Central memory CD4-positive, alpha-beta T cell (primary cell): ENCODE data around the gene MYLK3.
"Not testable (repeated sequence)": the region's sequence is repeated elsewhere in the genome, so short reads cannot be mapped to it uniquely, and the experiment has no call there.

Source experiments
- DNase-seq: peaks from one replicate; pipeline ENCODE4 v3.0.0; 2022

MYLK3 gene

GRCh38 chr16:46689365-46690280, 58.5 kb downstream of the MYLK3 start, which contains the start of gene ORC6:
TSS of gene ORC6 (plus strand) at chr16:46689659. CDS start at chr16:46689706, 47 bp downstream.
- DNase-seq = peak; percentile 97

- DNase-seq = peak; percentile 99
Measured at GRCh38 chr16:46688654-46689364, 59.3 kb downstream of the MYLK3 start, which contains the start of gene VPS35. TSS of gene VPS35 (minus strand) at chr16:46689178. CDS start at chr16:46689133, 45 bp downstream.

- no peak for DNase-seq
Measured at GRCh38 chr16:46688101-46688653, 60.0 kb downstream of the MYLK3 start.

- DNase-seq = no peak
Measured at GRCh38 chr16:46687486-46687885, 60.7 kb downstream of the MYLK3 start.

- DNase-seq = no peak
Measured at GRCh38 chr16:46686815-46687473, 61.2 kb downstream of the MYLK3 start.

GRCh38 chr16:46681867-46682266, 66.3 kb downstream of the MYLK3 start:
- DNase-seq = not testable (repeated sequence)

GRCh38 chr16:46677943-46678342, 70.2 kb downstream of the MYLK3 start:
- not testable (repeated sequence) for DNase-seq

- peak; percentile 36 for DNase-seq
Measured at GRCh38 chr16:46673320-46674013, 74.7 kb downstream of the MYLK3 start.

GRCh38 chr16:46662123-46662522, 86.0 kb downstream of the MYLK3 start:
- DNase-seq = no peak

- no peak for DNase-seq
Measured at GRCh38 chr16:46658925-46659324, 89.2 kb downstream of the MYLK3 start.
